CD4-positive, alpha-beta T cell treated with Interleukin-10 for 1 hour (primary cell): Measurements from ENCODE around the gene ATP1A1.

ENCODE experiments used
- DNase-seq: peaks from one replicate; pipeline ENCODE4 v3.0.0-alpha.2; 2020

Gene ATP1A1

GRCh38 chr1:116446686-116447085 lies 73.6 kb downstream of the ATP1A1 start:
- DNase-seq: no peak

GRCh38 chr1:116448785-116449385 lies 75.8 kb downstream of the ATP1A1 start:
- DNase-seq: no peak

- DNase-seq: no peak
These were observed 76.5 kb downstream of the ATP1A1 start for GRCh38 chr1:116449578-116449977.

- no peak for DNase-seq
These were observed 78.7 kb downstream of the ATP1A1 start for GRCh38 chr1:116451702-116452101.

GRCh38 chr1:116453481-116453880 lies 80.4 kb downstream of the ATP1A1 start:
- DNase-seq: no peak

- no peak for DNase-seq
These were observed 80.9 kb downstream of the ATP1A1 start for GRCh38 chr1:116453906-116454305.
